Measurements from ENCODE around the gene RNF144A. TPM values are rescaled to one million over a fixed set of nuclear protein-coding genes. Genes with fewer than 3 reads are reported as not detected.

RNF144A gene
- total and polyA plus RNA-seq, 2 donors (not counting 3 experiments of a cell fraction or from before 2014, with no cell fraction given): 9.7 to 28.8 TPM

DNA sequence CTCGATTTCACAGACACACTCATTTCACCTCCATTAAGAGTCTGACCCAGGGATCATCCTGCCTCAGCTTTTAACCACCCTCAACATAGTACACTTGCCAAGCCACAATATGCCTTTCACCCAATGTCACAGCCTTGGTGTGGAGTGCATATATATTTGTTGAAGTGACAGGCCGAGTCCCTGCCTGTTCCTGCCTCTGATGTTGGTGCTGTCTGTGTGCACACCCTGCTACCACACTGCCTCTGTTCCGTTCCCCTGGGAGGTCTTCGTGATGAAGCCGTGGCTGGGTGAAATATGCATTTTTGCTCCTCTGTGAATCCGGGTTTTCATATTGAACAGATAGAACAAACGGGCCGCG is 90.3 kb downstream of the RNF144A start:
- intact Hi-C loops (cut with micrococcal nuclease): no loop called here

More for the DNA sequence above, 90.3 kb downstream of the RNF144A start:
- no peak overlapping the region for H3K9ac ChIP-seq (replicated peaks; ENCODE audit: extremely low read depth, insufficient read depth, low read length)
- dilution Hi-C loops (cut with MboI; ENCODE audit: extremely low pct_ligation_motif_present, low sequenced_read_pairs): no loop called here
- no peaks in the 10 kb centered on the region for H3K9me1 ChIP-seq (replicated peaks; ENCODE audit: control insufficient read depth, extremely low read depth, insufficient read depth, low read length)
- H4K20me1 ChIP-seq (replicated peaks; ENCODE audit: control insufficient read depth, extremely low read depth, insufficient read depth, low read length): no peaks in the 10 kb centered on the region
- H3K4me2 ChIP-seq (ENCODE audit: insufficient read depth, low read length): no peak overlapping the region
- DNase-seq (ENCODE audit: low read depth, low spot score): no peak
- H3K4me3 ChIP-seq (replicated peaks in 1 of 3; ENCODE audit: insufficient read depth in 1 of 3, low read depth in 1 of 3, low read length in 3 of 3): no peak overlapping the region
- H3K36me3 ChIP-seq (ENCODE audit: control insufficient read depth in 2 of 2, extremely low read depth in 1 of 2, insufficient read depth in 2 of 2, low read length in 2 of 2): no peaks in the 10 kb centered on the region
- H3K4me1 ChIP-seq (ENCODE audit: control insufficient read depth, extremely low read depth, insufficient read depth, low read length): peaks cover 4% of the 10 kb centered on the region
- no peak overlapping the region for H2AFZ ChIP-seq (ENCODE audit: low read depth, low read length)
- BruUV-seq (replicated peaks): no TSS peak
- no peak for TF ChIP-seq MYC (IDR thresholded peaks at IDR 0.05; ENCODE audit: low read depth, low read length)
- no peak for TF ChIP-seq POLR2AphosphoS5 (IDR thresholded peaks at IDR 0.05; ENCODE audit: insufficient read depth, low read depth, low read length)
- TF ChIP-seq FOS (IDR thresholded peaks at IDR 0.05; ENCODE audit: borderline replicate concordance, insufficient read depth, low read length): no peak
- TF ChIP-seq GATA2 (IDR thresholded peaks at IDR 0.05; ENCODE audit: insufficient read depth, insufficient read length, low read depth, low read length): no peak
- TF ChIP-seq, protein P1, sequence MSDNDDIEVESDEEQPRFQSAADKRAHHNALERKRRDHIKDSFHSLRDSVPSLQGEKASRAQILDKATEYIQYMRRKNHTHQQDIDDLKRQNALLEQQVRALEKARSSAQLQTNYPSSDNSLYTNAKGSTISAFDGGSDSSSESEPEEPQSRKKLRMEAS (IDR thresholded peaks at IDR 0.05; ENCODE audit: insufficient read depth, insufficient read length): no peak
- TF ChIP-seq JUN (IDR thresholded peaks at IDR 0.05; ENCODE audit: borderline replicate concordance, insufficient read depth, insufficient read length, low read depth): no peak
- no peak for TF ChIP-seq EZH2 (IDR thresholded peaks at IDR 0.05; ENCODE audit: borderline replicate concordance, low read depth, low read length, severe bottlenecking)
- TF ChIP-seq, protein P2, sequence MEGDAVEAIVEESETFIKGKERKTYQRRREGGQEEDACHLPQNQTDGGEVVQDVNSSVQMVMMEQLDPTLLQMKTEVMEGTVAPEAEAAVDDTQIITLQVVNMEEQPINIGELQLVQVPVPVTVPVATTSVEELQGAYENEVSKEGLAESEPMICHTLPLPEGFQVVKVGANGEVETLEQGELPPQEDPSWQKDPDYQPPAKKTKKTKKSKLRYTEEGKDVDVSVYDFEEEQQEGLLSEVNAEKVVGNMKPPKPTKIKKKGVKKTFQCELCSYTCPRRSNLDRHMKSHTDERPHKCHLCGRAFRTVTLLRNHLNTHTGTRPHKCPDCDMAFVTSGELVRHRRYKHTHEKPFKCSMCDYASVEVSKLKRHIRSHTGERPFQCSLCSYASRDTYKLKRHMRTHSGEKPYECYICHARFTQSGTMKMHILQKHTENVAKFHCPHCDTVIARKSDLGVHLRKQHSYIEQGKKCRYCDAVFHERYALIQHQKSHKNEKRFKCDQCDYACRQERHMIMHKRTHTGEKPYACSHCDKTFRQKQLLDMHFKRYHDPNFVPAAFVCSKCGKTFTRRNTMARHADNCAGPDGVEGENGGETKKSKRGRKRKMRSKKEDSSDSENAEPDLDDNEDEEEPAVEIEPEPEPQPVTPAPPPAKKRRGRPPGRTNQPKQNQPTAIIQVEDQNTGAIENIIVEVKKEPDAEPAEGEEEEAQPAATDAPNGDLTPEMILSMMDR (IDR thresholded peaks at IDR 0.05; ENCODE audit: extremely low read depth in 1 of 2, insufficient read depth in 1 of 2, low read depth in 1 of 2, low read length in 2 of 2): no peak
- TF ChIP-seq POLR2A (IDR thresholded peaks at IDR 0.05; ENCODE audit: low read depth, low read length): no peak
- no peak for FAIRE-seq
- POLR2A ChIA-PET: no interaction called here
- no peaks in the 10 kb centered on the region for H3K27me3 ChIP-seq (ENCODE audit: control insufficient read depth in 2 of 2, insufficient read depth in 2 of 2, low read length in 2 of 2)
- H3K79me2 ChIP-seq (ENCODE audit: control insufficient read depth, insufficient read depth, low read length): no peaks in the 10 kb centered on the region
- CTCF ChIA-PET: interaction anchor here (1.1 to 1.7 kb wide), 3 partner anchors 9 to 87 kb away, joined by 3 to 5 read pairs (median 4); no protein-coding TSS in a partner anchor
- no peak overlapping the region for H3K27ac ChIP-seq (ENCODE audit: insufficient read depth, low read depth, low read length)
- H3K9me3 ChIP-seq (replicated peaks; ENCODE audit: control insufficient read depth, insufficient read depth, low read length): no peaks in the 10 kb centered on the region

All from endothelial cell of umbilical vein (primary cell).